Smooth muscle cell (in vitro differentiated cells): Measurements from ENCODE around the gene DUSP10. TPM values are rescaled to one million over a fixed set of nuclear protein-coding genes. Genes with fewer than 3 reads are reported as not detected.

Experiments
- DNase-seq: peaks from one replicate; lab custom pipeline; 2025; ENCODE audit not compliant: unreplicated experiment; lab: John Stamatoyannopoulos, UW
- H2AFZ ChIP-seq: fragments of 200-600 bp; sonication (generic); 2 replicates; pipeline ENCODE4 v1.6.0; 2016; ENCODE audit warnings: antibody characterized with exemption, low read depth, mild to moderate bottlenecking
- H3F3A ChIP-seq: fragments of 200-600 bp; sonication (generic); 2 replicates; pipeline ENCODE4 v1.6.0; 2017; ENCODE audit warnings: antibody characterized with exemption, low read depth
- H3K27ac ChIP-seq: fragments of 200-600 bp; sonication (generic); 2 replicates; pipeline ENCODE4 v1.5.1; 2016; ENCODE audit warnings: low read depth, mild to moderate bottlenecking
- H3K27me3 ChIP-seq: fragments of 200-600 bp; sonication (generic); 2 replicates; pipeline ENCODE4 v1.6.1; 2016; ENCODE audit warnings: low read depth, mild to moderate bottlenecking
- H3K36me3 ChIP-seq: fragments of 200-600 bp; sonication (generic); 2 replicates; pipeline ENCODE4 v1.5.1; 2016; ENCODE audit warnings: low read depth
- H3K4me1 ChIP-seq: fragments of 200-600 bp; sonication (generic); 2 replicates; pipeline ENCODE4 v1.5.1; 2016; ENCODE audit warnings: low read depth
- H3K4me2 ChIP-seq: fragments of 200-600 bp; sonication (generic); 2 replicates; pipeline ENCODE4 v1.6.0; 2016; ENCODE audit warnings: mild to moderate bottlenecking
- H3K4me3 ChIP-seq: fragments of 200-600 bp; sonication (generic); 2 replicates; pipeline ENCODE4 v1.5.1; 2016; ENCODE audit warnings: mild to moderate bottlenecking
- H3K79me2 ChIP-seq: fragments of 200-600 bp; sonication (generic); 2 replicates; pipeline ENCODE4 v1.6.0; 2016; ENCODE audit warnings: low read depth, mild to moderate bottlenecking
- H3K9ac ChIP-seq: fragments of 200-600 bp; sonication (generic); 2 replicates; pipeline ENCODE4 v1.6.0; 2016; ENCODE audit warnings: low read depth
- H3K9me3 ChIP-seq: fragments of 200-600 bp; sonication (generic); replicated peaks from 2 replicates; pipeline ENCODE4 v1.5.1; 2016; ENCODE audit warnings: low read depth
- H4K20me1 ChIP-seq: fragments of 200-600 bp; sonication (generic); 2 replicates; pipeline ENCODE4 v1.6.0; 2016; ENCODE audit warnings: low read depth
- whole genome bisulfite sequencing: methylation state at CpG from one replicate; pipeline ENCODE4 v1.1.7; 2016; ENCODE audit warnings: low lambda C conversion rate; 5-methylcytosine and 5-hydroxymethylcytosine counted together
- polyA plus RNA-seq: library from polyadenylated mRNA; unstranded; fragments of >200 nt; fragmentation: Nextera tagmentation; extraction: Ambion mirVana; gene quantifications from 2 replicates; pipeline ENCODE4 v1.2.1, GENCODE V29; 2016
- total RNA-seq: library from RNA; depleted of rRNA; stranded (reverse); fragments of >200 nt; gene quantifications from 2 replicates; pipeline ENCODE4 v1.2.3, GENCODE V29; 2014
- TF ChIP-seq, protein P1 (sequence below): fragments of 200-600 bp; sonication (generic); IDR thresholded peaks from 2 replicates; pipeline ENCODE4 v1.5.1; 2017; ENCODE audit warnings: borderline replicate concordance, mild to moderate bottlenecking, antibody characterized with exemption; ENCODE audit not compliant: insufficient read depth, poor library complexity, severe bottlenecking

The DUSP10 gene
- total and polyA plus RNA-seq, 2 experiments from 2014 or later: 49.7 to 104 TPM

DNA sequence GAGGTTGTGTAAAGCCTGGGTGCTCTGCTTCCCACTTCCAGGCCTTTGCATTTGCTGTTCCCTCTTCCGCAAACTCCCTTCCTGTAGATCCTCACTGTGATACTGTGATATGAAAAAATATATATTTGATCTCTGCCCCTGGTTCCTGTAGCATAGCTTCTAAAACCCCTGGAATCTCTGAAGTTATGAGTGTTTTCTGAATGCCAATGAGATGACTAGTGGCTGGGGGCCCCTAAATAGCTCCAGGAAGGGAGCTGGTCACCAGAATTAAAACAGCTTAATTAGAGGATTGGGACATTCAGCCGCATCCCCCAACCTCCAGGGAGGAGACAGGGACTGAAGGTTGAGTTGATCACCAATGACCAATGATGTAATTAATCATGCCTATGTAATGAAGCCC, 21.9 kb downstream of the DUSP10 start:
- Histone ChIP-seq H3K9me3 (no peaks in the 10 kb centered on the region), H2AFZ (no peak overlapping the region), H3F3A (peaks cover 50% of the 10 kb centered on the region), H3K4me1 (peaks cover 40% of the 10 kb centered on the region), H3K27ac (peak overlapping the region; percentile 99), H3K4me2 (peak overlapping the region; percentile 73), H4K20me1 (peaks cover 7% of the 10 kb centered on the region), H3K9ac (no peak overlapping the region), H3K79me2 (peaks cover 68% of the 10 kb centered on the region), H3K4me3 (no peak overlapping the region), H3K27me3 (no peaks in the 10 kb centered on the region), H3K36me3 (no peaks in the 10 kb centered on the region)
- WGBS: 68% methylated on average over 2 of the region's 2 CpGs
- no peak for DNase-seq
- TF ChIP-seq, protein P1, sequence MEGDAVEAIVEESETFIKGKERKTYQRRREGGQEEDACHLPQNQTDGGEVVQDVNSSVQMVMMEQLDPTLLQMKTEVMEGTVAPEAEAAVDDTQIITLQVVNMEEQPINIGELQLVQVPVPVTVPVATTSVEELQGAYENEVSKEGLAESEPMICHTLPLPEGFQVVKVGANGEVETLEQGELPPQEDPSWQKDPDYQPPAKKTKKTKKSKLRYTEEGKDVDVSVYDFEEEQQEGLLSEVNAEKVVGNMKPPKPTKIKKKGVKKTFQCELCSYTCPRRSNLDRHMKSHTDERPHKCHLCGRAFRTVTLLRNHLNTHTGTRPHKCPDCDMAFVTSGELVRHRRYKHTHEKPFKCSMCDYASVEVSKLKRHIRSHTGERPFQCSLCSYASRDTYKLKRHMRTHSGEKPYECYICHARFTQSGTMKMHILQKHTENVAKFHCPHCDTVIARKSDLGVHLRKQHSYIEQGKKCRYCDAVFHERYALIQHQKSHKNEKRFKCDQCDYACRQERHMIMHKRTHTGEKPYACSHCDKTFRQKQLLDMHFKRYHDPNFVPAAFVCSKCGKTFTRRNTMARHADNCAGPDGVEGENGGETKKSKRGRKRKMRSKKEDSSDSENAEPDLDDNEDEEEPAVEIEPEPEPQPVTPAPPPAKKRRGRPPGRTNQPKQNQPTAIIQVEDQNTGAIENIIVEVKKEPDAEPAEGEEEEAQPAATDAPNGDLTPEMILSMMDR: no peak

DNA sequence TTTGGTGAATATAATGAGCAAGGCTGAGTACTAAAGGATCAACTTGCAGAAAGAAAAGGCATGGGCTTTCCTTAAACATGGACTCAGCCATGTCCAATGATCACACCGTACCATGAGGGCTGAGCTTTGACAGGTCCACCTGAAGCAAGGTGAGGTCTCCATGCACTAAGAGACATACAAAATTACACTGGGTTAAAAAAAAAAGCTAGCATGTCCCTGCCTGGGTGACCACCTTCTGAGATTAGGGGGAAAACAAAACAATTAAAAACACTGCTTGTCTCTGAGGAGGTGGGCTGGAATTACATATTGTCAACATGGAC, 22.7 kb downstream of the DUSP10 start:
- no peak overlapping the region for H3K4me3 ChIP-seq
- no peaks in the 10 kb centered on the region for H3K36me3 ChIP-seq
- peaks cover 48% of the 10 kb centered on the region for H3K4me1 ChIP-seq
- H3K27me3 ChIP-seq: no peaks in the 10 kb centered on the region
- 94% methylated on average over 1 of the region's 1 CpG for WGBS
- no peak overlapping the region for H2AFZ ChIP-seq
- H4K20me1 ChIP-seq: no peaks in the 10 kb centered on the region
- H3K4me2 ChIP-seq: peak overlapping the region; percentile 73
- H3K9me3 ChIP-seq: no peaks in the 10 kb centered on the region
- peaks cover 69% of the 10 kb centered on the region for H3K79me2 ChIP-seq
- no peak overlapping the region for H3K9ac ChIP-seq
- peak overlapping the region; percentile 99 for H3K27ac ChIP-seq
- peaks cover 45% of the 10 kb centered on the region for H3F3A ChIP-seq
- no peak for DNase-seq
- TF ChIP-seq, protein P1: no peak

GRCh38 chr1:221718381-221719277, 23.3 kb downstream of the DUSP10 start:
- Histone ChIP-seq H3K27ac (peak overlapping the region; percentile 99), H4K20me1 (no peaks in the 10 kb centered on the region), H3K9ac (peak overlapping the region; percentile 12), H3K36me3 (no peaks in the 10 kb centered on the region), H3F3A (peaks cover 39% of the 10 kb centered on the region), H3K9me3 (no peaks in the 10 kb centered on the region), H3K4me2 (peak overlapping the region; percentile 73), H3K79me2 (peaks cover 70% of the 10 kb centered on the region), H2AFZ (no peak overlapping the region), H3K27me3 (no peaks in the 10 kb centered on the region), H3K4me3 (no peak overlapping the region), H3K4me1 (peaks cover 54% of the 10 kb centered on the region)
- WGBS: 17% methylated on average over 5 of the region's 5 CpGs
- DNase-seq: no peak
- TF ChIP-seq, protein P1: no peak

DNA sequence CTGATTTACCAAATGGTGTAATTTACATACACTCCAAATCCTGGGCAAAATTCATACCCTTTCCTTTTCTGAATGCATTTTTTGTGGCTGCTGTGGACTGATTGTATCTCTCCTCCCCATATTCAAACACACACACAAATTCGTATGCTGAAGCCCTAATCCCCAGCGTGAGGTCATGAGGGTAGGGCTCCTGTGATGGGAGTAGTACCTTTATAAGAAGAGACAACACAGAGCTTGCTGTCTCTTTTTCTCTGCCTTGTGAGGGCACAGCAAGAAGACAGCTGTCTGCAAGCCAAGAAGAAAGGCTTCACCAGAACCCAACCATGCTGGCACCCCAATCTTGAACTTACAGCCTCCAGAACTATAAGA, 24.4 kb downstream of the DUSP10 start:
- TF ChIP-seq, protein P1: no peak
- H3K4me1 ChIP-seq: peaks cover 66% of the 10 kb centered on the region
- H3K9ac ChIP-seq: peak overlapping the region; percentile 52
- H4K20me1 ChIP-seq: no peaks in the 10 kb centered on the region
- H3K9me3 ChIP-seq: no peaks in the 10 kb centered on the region
- 20% methylated on average over 2 of the region's 2 CpGs for WGBS
- H3K36me3 ChIP-seq: no peaks in the 10 kb centered on the region
- H3K4me2 ChIP-seq: peak overlapping the region; percentile 73
- H2AFZ ChIP-seq: no peak overlapping the region
- H3K27me3 ChIP-seq: no peaks in the 10 kb centered on the region
- H3F3A ChIP-seq: peaks cover 36% of the 10 kb centered on the region
- no peak for DNase-seq
- H3K4me3 ChIP-seq: no peak overlapping the region
- H3K27ac ChIP-seq: peak overlapping the region; percentile 99
- peaks cover 73% of the 10 kb centered on the region for H3K79me2 ChIP-seq
